ENCODE results near the gene GTF2H1. TPM values are rescaled to one million over a fixed set of nuclear protein-coding genes. Genes with fewer than 3 reads are reported as not detected.

The GTF2H1 gene
- total RNA-seq, 4 donors from 2014 or later, result 50.7 to 80.4 (median 77.1) TPM

DNA sequence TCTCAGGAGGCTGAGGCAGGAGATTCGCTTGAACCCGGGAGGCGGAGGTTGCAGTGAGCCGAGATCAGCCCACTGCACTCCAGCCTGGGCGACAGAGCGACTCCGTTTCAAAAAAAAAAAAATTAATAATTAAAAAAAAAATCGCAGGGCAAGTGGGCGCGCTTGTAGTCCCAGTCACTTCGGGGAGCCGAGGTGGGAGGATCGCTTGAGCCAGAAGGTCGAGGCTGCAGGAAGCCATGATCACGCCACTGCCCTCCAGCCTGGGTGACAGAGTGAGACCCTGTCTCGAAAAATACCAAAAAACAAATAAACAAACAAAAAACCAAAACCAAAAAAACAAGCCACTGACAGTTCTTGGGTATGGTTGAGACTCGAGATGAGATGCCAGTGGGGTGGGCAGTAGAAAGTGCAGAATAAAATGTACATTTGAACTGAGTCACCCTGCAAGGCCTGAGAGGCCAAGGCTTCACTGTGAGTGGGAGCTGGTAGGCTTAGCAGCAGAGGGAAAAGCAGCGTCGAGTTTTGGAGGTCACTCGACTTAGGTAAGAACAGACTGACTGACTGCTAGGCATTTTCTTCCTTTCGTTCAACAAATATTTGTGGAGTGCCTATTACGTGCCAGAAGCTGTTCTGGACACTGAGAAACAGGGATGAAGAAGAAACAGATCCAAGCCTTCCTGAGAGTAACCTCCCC, 71.4 kb downstream of the GTF2H1 start:
- TF ChIP-seq CTCF (IDR thresholded peaks at IDR 0.05; ENCODE audit: low read depth), result no peak

DNA sequence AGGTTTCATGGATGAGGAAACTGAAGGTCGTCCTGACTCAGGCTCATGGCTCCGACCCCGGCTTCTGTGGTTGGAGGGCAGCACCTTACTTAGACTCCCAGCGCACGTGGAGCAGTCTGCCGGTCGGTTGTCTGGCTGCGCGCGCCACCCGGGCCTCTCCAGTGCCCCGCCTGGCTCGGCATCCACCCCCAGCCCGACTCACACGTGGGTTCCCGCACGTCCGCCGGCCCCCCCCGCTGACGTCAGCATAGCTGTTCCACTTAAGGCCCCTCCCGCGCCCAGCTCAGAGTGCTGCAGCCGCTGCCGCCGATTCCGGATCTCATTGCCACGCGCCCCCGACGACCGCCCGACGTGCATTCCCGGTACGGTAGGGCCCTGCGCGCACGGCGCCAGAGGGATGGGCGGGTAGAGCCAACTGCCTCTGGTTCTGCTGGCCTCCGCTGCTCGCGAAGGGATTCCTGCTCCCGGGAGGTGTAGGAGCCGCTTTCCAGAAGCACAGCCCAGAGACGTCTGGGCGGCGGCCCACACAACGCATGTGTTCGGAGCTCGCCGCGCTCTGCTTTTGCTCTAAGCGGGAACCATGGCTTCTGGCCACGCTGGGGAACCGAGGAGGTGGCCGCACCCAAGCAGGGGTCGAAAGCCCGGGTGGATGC, 72.0 kb downstream of the GTF2H1 start, which contains the start of gene LDHA:
TSS of gene LDHA (plus strand) at position 289 of the 653 bp plus-strand sequence. CDS start 2,280 bp downstream, outside the sequence.
- no peak for TF ChIP-seq CTCF (IDR thresholded peaks at IDR 0.05; ENCODE audit: low read depth)

- no peak for TF ChIP-seq CTCF (IDR thresholded peaks at IDR 0.05; ENCODE audit: low read depth)
Observed at GRCh38 chr11:18394928-18395734, 72.8 kb downstream of the GTF2H1 start.

GRCh38 chr11:18395735-18396504, 73.6 kb downstream of the GTF2H1 start:
- TF ChIP-seq CTCF (IDR thresholded peaks at IDR 0.05; ENCODE audit: low read depth), result no peak

GRCh38 chr11:18397921-18398320, 75.6 kb downstream of the GTF2H1 start:
- no peak for TF ChIP-seq CTCF (IDR thresholded peaks at IDR 0.05; ENCODE audit: low read depth)

DNA sequence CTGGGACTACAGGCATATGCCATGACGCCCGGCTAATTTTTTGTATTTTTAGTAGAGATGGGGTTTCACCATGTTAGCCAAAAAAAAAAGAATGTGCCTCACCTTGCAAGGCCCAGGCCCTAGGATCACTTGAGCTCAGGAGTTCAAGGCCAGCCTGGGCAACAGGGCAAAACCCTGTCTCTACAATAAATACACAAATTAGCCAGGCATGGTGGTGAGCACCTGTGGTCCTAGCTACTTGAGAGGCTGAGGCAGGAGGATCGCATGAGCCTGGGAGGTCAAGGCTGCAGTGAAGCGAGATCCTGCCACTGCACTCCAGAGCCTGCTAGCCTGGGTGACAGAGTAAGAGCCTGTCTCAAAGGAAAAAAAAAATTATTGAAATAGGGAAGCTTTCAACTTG, 81.7 kb downstream of the GTF2H1 start:
- no peak for TF ChIP-seq CTCF (IDR thresholded peaks at IDR 0.05; ENCODE audit: low read depth)

Measured in subcutaneous adipose tissue (tissue), 4 donors.